Measurements from ENCODE around the gene CAMK2A.

GRCh38 chr5:150177721-150178120, 111.9 kb downstream of the CAMK2A start:
- TF ChIP-seq CTCF (IDR thresholded peaks at IDR 0.05; ENCODE audit: low read depth, low read length, poor library complexity, severe bottlenecking) (no peak), EZH2phosphoT487 (IDR thresholded peaks at IDR 0.05; ENCODE audit: borderline replicate concordance, low read length) (no peak)
